HG03520 (cell line): Measurements from ENCODE around the gene RAB6C.
"Not testable (repeated sequence)": the region's sequence is repeated elsewhere in the genome, so short reads cannot be mapped to it uniquely, and the experiment has no call there.

Experiments
- ATAC-seq: cut with Tn5 transposase; IDR thresholded peaks from one replicate; pipeline ENCODE4 v1.9.1; 2021; ENCODE audit warnings: mild to moderate bottlenecking, moderate library complexity; ENCODE audit not compliant: unreplicated experiment

The RAB6C gene

GRCh38 chr2:129992415-129993006 is 13.0 kb downstream of the RAB6C start:
- not testable (repeated sequence) for ATAC-seq

DNA sequence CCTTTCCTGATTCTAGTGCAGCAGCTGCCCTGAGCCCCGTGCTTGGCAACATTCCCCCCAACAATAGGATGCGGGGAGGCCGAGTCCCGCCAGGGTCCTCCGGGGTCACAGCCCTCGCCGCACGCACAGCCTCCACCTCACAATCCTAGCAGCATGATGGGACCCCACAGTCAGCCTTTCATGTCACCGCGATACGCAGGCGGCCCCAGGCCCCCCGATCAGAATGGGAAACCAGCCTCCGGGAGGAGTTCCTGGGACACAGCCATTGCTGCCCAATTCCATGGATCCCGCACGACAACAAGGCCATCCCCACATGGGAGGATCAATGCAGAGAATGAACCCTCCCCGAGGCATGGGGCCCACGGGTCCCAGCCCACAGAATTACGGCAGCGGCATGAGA is 13.7 kb downstream of the RAB6C start:
- ATAC-seq, result not testable (repeated sequence)

DNA sequence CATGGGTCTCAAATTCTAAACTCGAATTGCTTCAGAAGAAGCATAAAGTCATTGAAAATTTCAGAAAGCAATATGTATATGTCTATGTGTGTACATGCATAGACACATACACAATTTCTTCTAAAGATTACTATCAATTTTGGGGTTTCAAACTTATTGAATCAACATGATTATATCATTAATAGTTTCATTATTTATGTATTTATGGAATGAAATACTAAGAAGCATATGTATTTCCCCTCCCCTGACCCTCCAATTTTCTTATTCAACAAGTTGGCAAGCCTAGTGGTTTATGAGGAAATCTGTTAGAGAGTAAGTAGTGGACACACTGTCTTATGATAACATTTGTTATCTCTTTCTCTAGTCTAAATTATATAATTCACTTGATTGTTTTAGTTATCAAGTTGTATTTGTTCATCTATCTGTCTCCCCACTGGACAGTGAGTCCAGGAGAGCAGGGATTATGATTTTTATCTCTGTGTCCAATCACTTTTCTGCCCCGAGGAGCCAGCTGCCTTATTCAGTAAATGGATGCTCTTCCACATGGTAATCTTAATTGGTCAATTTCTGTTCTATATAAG is 17.3 kb downstream of the RAB6C start:
- not testable (repeated sequence) for ATAC-seq

- not testable (repeated sequence) for ATAC-seq
Measured at GRCh38 chr2:129998771-129999170, 19.3 kb downstream of the RAB6C start.

DNA sequence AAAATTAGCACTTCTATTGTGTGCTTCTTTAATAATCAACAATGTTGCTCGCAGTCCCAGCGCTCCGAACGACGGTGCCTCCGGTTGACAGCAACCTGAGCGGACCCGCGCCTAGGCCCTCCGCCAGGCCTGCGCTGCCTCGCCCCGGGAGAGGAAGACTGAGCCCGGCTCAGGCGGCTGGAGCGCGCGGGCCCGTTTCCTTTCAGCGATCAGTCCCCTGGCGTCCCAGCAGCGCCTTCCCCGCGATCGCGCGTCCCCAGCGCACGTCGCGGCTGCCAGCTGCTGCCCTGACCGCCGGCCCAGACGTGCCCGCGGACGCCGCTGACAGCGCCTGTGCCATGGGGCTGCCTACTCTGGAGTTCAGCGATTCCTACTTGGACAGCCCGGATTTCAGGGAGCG is 26.4 kb downstream of the RAB6C start:
- ATAC-seq, result not testable (repeated sequence)

DNA sequence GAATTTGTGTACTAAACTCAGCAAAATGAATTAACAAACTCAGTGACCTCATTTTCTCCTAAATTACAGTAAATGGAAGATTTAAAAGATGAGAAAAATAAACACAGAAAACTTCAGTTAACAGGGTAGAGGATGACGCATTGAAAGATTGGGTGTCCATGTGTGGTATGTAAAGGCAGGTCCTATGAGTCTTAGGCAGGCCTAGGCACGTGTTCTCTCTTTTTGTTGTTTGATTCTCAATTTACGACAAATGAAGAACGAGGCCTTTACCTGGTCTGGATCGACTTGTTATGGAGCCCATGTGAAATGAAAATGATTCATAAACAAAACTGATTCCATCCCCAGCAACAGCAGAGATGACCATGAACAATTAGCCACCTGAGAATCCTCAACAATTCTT is 37.2 kb downstream of the RAB6C start:
- not testable (repeated sequence) for ATAC-seq

DNA sequence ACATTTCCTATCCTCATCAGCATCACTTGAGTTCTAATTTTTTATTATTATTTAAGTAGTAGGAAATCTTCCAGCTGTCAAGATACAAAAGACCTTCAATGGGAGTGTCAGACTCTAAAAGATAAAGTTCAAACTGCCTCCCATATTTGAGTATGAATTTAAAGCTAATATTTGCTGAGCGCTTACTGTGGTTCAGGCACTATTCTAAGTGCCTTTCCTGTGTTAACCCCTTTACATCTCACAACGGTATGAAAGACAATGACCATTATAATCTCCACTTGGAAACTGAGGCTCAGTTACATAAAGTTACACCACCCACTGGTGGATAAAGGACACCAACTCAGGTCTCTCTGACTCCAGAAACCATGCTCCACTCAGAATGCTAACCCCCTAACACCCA is 39.9 kb downstream of the RAB6C start:
- no peak for ATAC-seq

GRCh38 chr2:130020069-130020468 is 40.6 kb downstream of the RAB6C start:
- not testable (repeated sequence) for ATAC-seq

- not testable (repeated sequence) for ATAC-seq
Measured at GRCh38 chr2:130025931-130026330, 46.5 kb downstream of the RAB6C start.
